HEK293 (cell line): ENCODE results near the gene RNF217.
A peak's percentile ranks its signal among the peaks of the same experiment; 100 is the strongest.

ENCODE experiments used
- CTCF ChIA-PET: fragments of 350-600 bp; formaldehyde crosslinking; extraction: SDS; loops from one replicate; lab custom pipeline; 2021; ENCODE audit warnings: antibody characterized with exemption; lab: Yijun Ruan, JAX
- POLR2A ChIA-PET: fragments of 300-600 bp; formaldehyde crosslinking; extraction: SDS; loops from one replicate; lab custom pipeline; 2020; ENCODE audit warnings: antibody characterized with exemption, inconsistent platforms; lab: Yijun Ruan, JAX
- H3K27ac ChIP-seq: fragments of 200-500 bp; sonication (Bioruptor generic); 2 replicates; pipeline ENCODE4 v1.5.1; 2014; ENCODE audit warnings: low read depth, low read length, control low read depth, inconsistent platforms; ENCODE audit errors: extremely low read depth
- H3K36me3 ChIP-seq, 2 experiments: fragments of 200-500 bp in 1 of 2; sonication (Bioruptor generic) in 1 of 2; 1 replicate in 1 of 2; 2 replicates in 1 of 2; pipeline ENCODE4 v1.5.1; 2014 to 2017; ENCODE audit warnings: inconsistent platforms in 2 of 2, low read length in 2 of 2; ENCODE audit not compliant: control insufficient read depth in 2 of 2, insufficient read depth in 1 of 2
- H3K4me1 ChIP-seq: fragments of 200-500 bp; sonication (Bioruptor generic); 2 replicates; pipeline ENCODE4 v1.5.1; 2014; ENCODE audit warnings: mild to moderate bottlenecking, low read length, inconsistent platforms; ENCODE audit not compliant: control insufficient read depth, insufficient read depth
- H3K4me3 ChIP-seq: 2 replicates; pipeline ENCODE4 v1.5.1; 2011; ENCODE audit warnings: low read depth, mild to moderate bottlenecking, control low read depth, low read length, moderate library complexity
- H3K9me3 ChIP-seq: fragments of 200-500 bp; sonication (Bioruptor generic); 2 replicates; pipeline ENCODE4 v1.5.1; 2014; ENCODE audit warnings: low read depth, low read length, inconsistent platforms; ENCODE audit not compliant: control insufficient read depth, insufficient read depth
- ATF2 ChIP-seq: fragments of 450-650 bp; formaldehyde crosslinking; IDR thresholded peaks from 2 replicates; pipeline ENCODE4 v1.5.1; 2016; ENCODE audit warnings: missing biosample characterization, missing genetic modification characterization, low read depth
- EGR2 ChIP-seq: fragments of 450-650 bp; formaldehyde crosslinking; IDR thresholded peaks from 2 replicates; pipeline ENCODE4 v1.5.1; 2016; ENCODE audit warnings: low read depth, missing biosample characterization, missing genetic modification characterization
- FEZF1 ChIP-seq: fragments of 450-650 bp; formaldehyde crosslinking; IDR thresholded peaks from 2 replicates; pipeline ENCODE4 v1.5.1; 2016; ENCODE audit warnings: missing biosample characterization, missing genetic modification characterization
- HOXA7 ChIP-seq: sonication (generic); formaldehyde crosslinking; IDR thresholded peaks from 2 replicates; pipeline ENCODE4 v1.8.1; 2022; ENCODE audit warnings: missing genetic modification reagents, borderline replicate concordance
- IKZF3 ChIP-seq: fragments of 450-650 bp; IDR thresholded peaks from 2 replicates; pipeline ENCODE4 v1.5.0; 2018; ENCODE audit warnings: missing biosample characterization, mild to moderate bottlenecking, missing genetic modification characterization, moderate library complexity
- ZBTB11 ChIP-seq: fragments of 450-650 bp; formaldehyde crosslinking; conservative IDR thresholded peaks from 2 replicates; pipeline ENCODE4 v1.5.1; 2016; ENCODE audit warnings: low read depth, missing biosample characterization, missing genetic modification characterization
- ZBTB21 ChIP-seq: fragments of 450-650 bp; formaldehyde crosslinking; IDR thresholded peaks from 2 replicates; pipeline ENCODE4 v1.5.1; 2017; ENCODE audit warnings: missing biosample characterization, missing genetic modification characterization
- ZBTB48 ChIP-seq: fragments of 450-650 bp; formaldehyde crosslinking; IDR thresholded peaks from 2 replicates; pipeline ENCODE4 v1.5.1; 2016; ENCODE audit warnings: missing biosample characterization, missing genetic modification characterization
- ZNF133 ChIP-seq: fragments of 450-650 bp; formaldehyde crosslinking; IDR thresholded peaks from 2 replicates; pipeline ENCODE4 v1.5.1; 2016; ENCODE audit warnings: missing biosample characterization, missing genetic modification characterization
- ZNF2 ChIP-seq: fragments of 450-650 bp; formaldehyde crosslinking; IDR thresholded peaks from 2 replicates; pipeline ENCODE4 v1.5.1; 2016; ENCODE audit warnings: missing biosample characterization, missing genetic modification characterization
- ZNF221 ChIP-seq: fragments of 450-650 bp; formaldehyde crosslinking; IDR thresholded peaks from 2 replicates; pipeline ENCODE4 v1.5.1; 2017; ENCODE audit warnings: missing biosample characterization, missing genetic modification characterization, borderline replicate concordance
- ZNF350 ChIP-seq: fragments of 450-650 bp; formaldehyde crosslinking; IDR thresholded peaks from 2 replicates; pipeline ENCODE4 v1.5.0; 2017; ENCODE audit warnings: missing biosample characterization, mild to moderate bottlenecking, missing genetic modification characterization
- ZNF354C ChIP-seq: fragments of 450-650 bp; formaldehyde crosslinking; IDR thresholded peaks from 2 replicates; pipeline ENCODE4 v1.5.1; 2016; ENCODE audit warnings: missing biosample characterization, missing genetic modification characterization, low read depth, borderline replicate concordance
- ZNF423 ChIP-seq: fragments of 450-650 bp; formaldehyde crosslinking; IDR thresholded peaks from 2 replicates; pipeline ENCODE4 v1.5.1; 2016; ENCODE audit warnings: missing biosample characterization, missing genetic modification characterization
- ZNF555 ChIP-seq: fragments of 450-650 bp; formaldehyde crosslinking; conservative IDR thresholded peaks from 2 replicates; pipeline ENCODE4 v1.5.1; 2017; ENCODE audit warnings: missing biosample characterization, mild to moderate bottlenecking, missing genetic modification characterization, inconsistent platforms
- ZNF624 ChIP-seq: fragments of 450-650 bp; formaldehyde crosslinking; IDR thresholded peaks from 2 replicates; pipeline ENCODE4 v1.5.1; 2017; ENCODE audit warnings: missing biosample characterization, missing genetic modification characterization
- ZNF670 ChIP-seq: fragments of 450-650 bp; formaldehyde crosslinking; IDR thresholded peaks from 2 replicates; pipeline ENCODE4 v1.5.1; 2016; ENCODE audit warnings: missing biosample characterization, missing genetic modification characterization, low read depth
- ZSCAN16 ChIP-seq: fragments of 450-650 bp; formaldehyde crosslinking; IDR thresholded peaks from 2 replicates; pipeline ENCODE4 v1.5.1; 2016; ENCODE audit warnings: missing biosample characterization, missing genetic modification characterization
- TF ChIP-seq, protein P1 (sequence below): fragments of 450-650 bp; formaldehyde crosslinking; IDR thresholded peaks from 2 replicates; pipeline ENCODE4 v1.5.1; 2016; ENCODE audit warnings: missing biosample characterization, missing genetic modification characterization
- TF ChIP-seq, protein P2 (sequence below): fragments of 450-650 bp; formaldehyde crosslinking; IDR thresholded peaks from 2 replicates; pipeline ENCODE4 v1.5.1; 2016; ENCODE audit warnings: missing biosample characterization, missing genetic modification characterization

RNF217 gene

GRCh38 chr6:124949706-124950105 lies 12.5 kb upstream of the RNF217 start (continued):
- no peak for TF ChIP-seq ZNF555 (tag by site-specific recombination)
- TF ChIP-seq FEZF1 (tag by site-specific recombination): no peak
- no peak for TF ChIP-seq EGR2
- TF ChIP-seq ZNF423 (tag by site-specific recombination): no peak
- TF ChIP-seq, protein P1, sequence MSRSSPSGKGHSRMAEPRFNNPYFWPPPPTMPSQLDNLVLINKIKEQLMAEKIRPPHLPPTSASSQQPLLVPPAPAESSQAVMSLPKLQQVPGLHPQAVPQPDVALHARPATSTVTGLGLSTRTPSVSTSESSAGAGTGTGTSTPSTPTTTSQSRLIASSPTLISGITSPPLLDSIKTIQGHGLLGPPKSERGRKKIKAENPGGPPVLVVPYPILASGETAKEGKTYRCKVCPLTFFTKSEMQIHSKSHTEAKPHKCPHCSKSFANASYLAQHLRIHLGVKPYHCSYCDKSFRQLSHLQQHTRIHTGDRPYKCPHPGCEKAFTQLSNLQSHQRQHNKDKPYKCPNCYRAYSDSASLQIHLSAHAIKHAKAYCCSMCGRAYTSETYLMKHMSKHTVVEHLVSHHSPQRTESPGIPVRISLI (tag by site-specific recombination): no peak
- TF ChIP-seq HOXA7: no peak
- TF ChIP-seq ZNF350 (tag by site-specific recombination): no peak
- TF ChIP-seq IKZF3: peak; percentile 15; the same call in 1 of the 2 replicates
- TF ChIP-seq ZNF2 (tag by site-specific recombination): no peak
- TF ChIP-seq ZNF624 (tag by site-specific recombination): no peak
- no peak for TF ChIP-seq ZSCAN16
- no peak for TF ChIP-seq ZBTB48 (tag by site-specific recombination)
- no peak for TF ChIP-seq ZNF221
- TF ChIP-seq ZNF670: no peak
- TF ChIP-seq ZNF133: no peak
- TF ChIP-seq ZBTB11 (tag by site-specific recombination): no peak
- TF ChIP-seq ZNF354C (tag by site-specific recombination): no peak
- TF ChIP-seq ZBTB21 (tag by site-specific recombination): 0 out of 2 replicates have a peak, but pooled peaks have one; percentile 49

GRCh38 chr6:124953808-124954207 lies 8.4 kb upstream of the RNF217 start:
- TF ChIP-seq, protein P2, sequence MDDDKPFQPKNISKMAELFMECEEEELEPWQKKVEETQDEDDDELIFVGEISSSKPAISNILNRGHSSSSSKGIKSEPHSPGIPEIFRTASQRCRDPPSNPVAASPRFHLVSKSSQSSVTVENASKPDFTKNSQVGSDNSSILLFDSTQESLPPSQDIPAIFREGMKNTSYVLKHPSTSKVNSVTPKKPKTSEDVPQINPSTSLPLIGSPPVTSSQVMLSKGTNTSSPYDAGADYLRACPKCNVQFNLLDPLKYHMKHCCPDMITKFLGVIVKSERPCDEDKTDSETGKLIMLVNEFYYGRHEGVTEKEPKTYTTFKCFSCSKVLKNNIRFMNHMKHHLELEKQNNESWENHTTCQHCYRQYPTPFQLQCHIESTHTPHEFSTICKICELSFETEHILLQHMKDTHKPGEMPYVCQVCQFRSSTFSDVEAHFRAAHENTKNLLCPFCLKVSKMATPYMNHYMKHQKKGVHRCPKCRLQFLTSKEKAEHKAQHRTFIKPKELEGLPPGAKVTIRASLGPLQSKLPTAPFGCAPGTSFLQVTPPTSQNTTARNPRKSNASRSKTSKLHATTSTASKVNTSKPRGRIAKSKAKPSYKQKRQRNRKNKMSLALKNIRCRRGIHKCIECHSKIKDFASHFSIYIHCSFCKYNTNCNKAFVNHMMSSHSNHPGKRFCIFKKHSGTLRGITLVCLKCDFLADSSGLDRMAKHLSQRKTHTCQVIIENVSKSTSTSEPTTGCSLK (tag by site-specific recombination): no peak
- TF ChIP-seq ATF2: peak; percentile 77
- Histone ChIP-seq H3K27ac (no peak overlapping the region), H3K9me3 (no peaks in the 10 kb centered on the region), H3K4me3 (no peak overlapping the region), H3K36me3 (no peaks in the 10 kb centered on the region), H3K4me1 (peaks cover 8% of the 10 kb centered on the region; the same call in 1 of the 2 replicates)
- POLR2A ChIA-PET: no interaction called here
- CTCF ChIA-PET: no interaction called here
